Left lung (tissue), 10 donors: Measurements from ENCODE around the gene NUDT16L1. TPM values are rescaled to one million over a fixed set of nuclear protein-coding genes. Genes with fewer than 3 reads are reported as not detected.

ENCODE experiments used
- ATAC-seq: fragments of 200-7000 bp; cut with Tn5 transposase; one replicate; pipeline ENCODE4 v1.9.1; 2020; ENCODE audit warnings: moderate library complexity
- DNase-seq, 4 donors: peaks; one replicate each; pipeline ENCODE4 v3.0.0-alpha.2; 2013 to 2020
- H3K27ac ChIP-seq, 2 donors: fragments of 200-600 bp; sonication (generic) in 1 of 2; one replicate each; pipeline versions ENCODE4 v1.5.0 to v1.8.0; 2020 to 2021
- H3K27me3 ChIP-seq, 2 donors: fragments of 200-600 bp; sonication (generic) in 1 of 2; one replicate each; pipeline versions ENCODE4 v1.5.0 to v1.8.0; 2020 to 2021
- H3K36me3 ChIP-seq, 2 donors: fragments of 200-600 bp; sonication (generic) in 1 of 2; one replicate each; pipeline versions ENCODE4 v1.5.0 to v1.8.0; 2020 to 2021
- H3K4me1 ChIP-seq, 2 donors: fragments of 200-600 bp; one replicate each; pipeline ENCODE4 v1.8.0; 2021
- H3K4me3 ChIP-seq, 2 donors: fragments of 200-600 bp; sonication (generic) in 1 of 2; one replicate each; pipeline versions ENCODE4 v1.5.0 to v1.8.0; 2020 to 2021; ENCODE audit warnings: mild to moderate bottlenecking in 1 of 2
- H3K9me3 ChIP-seq, 2 donors: fragments of 200-600 bp; sonication (generic) in 1 of 2; one replicate each; pipeline versions ENCODE4 v1.5.0 to v1.8.0; 2020 to 2021
- intact Hi-C, 2 donors: fragments of 100-400 bp; cut with DNase I; formaldehyde crosslinking; loops; one replicate each; pipeline versions ENCODE4 v1.11.2 to v1.14.2; 2022
- polyA plus RNA-seq, 6 donors: library from polyadenylated mRNA; unstranded; fragments of 120-200 nt; gene quantifications; one replicate each; pipeline ENCODE4 v1.2.1, GENCODE V29; 2013; ENCODE audit not compliant: insufficient read length in 6 of 6
- total RNA-seq, 2 donors: library from RNA; stranded (reverse); fragmentation: NEBNext Ultra II Directional; extraction: Animal tissue kit (Norgen Biotek cat#: 25700); gene quantifications; one replicate each; pipeline ENCODE4 v1.2.1, GENCODE V29; 2021
- TF ChIP-seq, protein P1 (sequence below), 2 donors: fragments of 200-600 bp; sonication (generic) in 1 of 2; IDR thresholded peaks; one replicate each; pipeline versions ENCODE4 v1.5.0 to v1.8.0; 2021; ENCODE audit warnings: antibody characterized with exemption in 2 of 2
- donor health status: DM: no; HTN: yes; CAD: no.
- donor health status: DM: no; HTN: no; CAD: no.

NUDT16L1 gene
- total and polyA plus RNA-seq, 8 donors, result 26.6 to 53.1 (median 35.1) TPM

DNA sequence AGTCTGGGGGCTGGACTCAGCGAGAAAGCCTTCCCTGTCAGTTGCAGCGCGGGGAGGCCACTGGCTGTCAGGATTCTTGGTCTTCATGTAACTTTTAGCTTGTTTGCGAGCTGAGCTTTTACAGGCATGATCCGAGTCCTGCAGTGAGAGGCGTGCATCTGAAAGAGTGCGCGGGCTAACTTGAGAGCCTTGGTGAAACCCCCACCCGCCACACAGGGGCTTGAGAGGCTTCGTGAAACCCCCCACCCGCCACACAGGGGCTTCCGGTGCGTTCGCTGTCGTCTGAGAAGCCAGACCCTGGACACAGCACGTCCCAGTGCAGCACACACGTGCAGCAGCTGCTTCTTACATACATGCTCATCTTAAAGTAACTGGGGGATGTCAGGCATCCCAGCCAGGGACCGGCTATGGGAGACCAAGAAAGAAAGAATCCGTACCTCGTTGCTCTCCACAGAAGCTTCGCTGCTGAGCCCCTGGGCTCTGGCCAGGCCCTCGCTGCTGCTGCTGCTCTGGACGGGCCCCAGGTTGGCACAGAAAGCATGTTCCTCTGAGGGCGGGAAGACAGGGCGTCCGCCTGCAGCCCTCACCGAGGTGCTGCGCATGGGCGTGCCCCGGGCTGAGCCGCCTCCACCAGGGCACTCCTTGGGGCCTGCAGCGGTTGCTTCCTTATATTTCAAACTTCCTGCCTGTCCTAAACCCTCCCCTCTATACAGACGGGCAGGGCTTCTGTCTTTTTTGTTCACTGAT lies 7.8 kb downstream of the NUDT16L1 start:
- Histone ChIP-seq H3K27me3 (no peaks in the 10 kb centered on the region), H3K9me3 (no peaks in the 10 kb centered on the region), H3K4me1 (no peaks in the 10 kb centered on the region), H3K4me3 (no peak overlapping the region), H3K36me3 (peaks cover 0 to 90% of the 10 kb centered on the region in 2 donors), H3K27ac (no peak overlapping the region)
- peak in 1 of 4 donors; percentile 64 for DNase-seq
- intact Hi-C loops, result no loop called here
- ATAC-seq, result no peak
- TF ChIP-seq, protein P1, sequence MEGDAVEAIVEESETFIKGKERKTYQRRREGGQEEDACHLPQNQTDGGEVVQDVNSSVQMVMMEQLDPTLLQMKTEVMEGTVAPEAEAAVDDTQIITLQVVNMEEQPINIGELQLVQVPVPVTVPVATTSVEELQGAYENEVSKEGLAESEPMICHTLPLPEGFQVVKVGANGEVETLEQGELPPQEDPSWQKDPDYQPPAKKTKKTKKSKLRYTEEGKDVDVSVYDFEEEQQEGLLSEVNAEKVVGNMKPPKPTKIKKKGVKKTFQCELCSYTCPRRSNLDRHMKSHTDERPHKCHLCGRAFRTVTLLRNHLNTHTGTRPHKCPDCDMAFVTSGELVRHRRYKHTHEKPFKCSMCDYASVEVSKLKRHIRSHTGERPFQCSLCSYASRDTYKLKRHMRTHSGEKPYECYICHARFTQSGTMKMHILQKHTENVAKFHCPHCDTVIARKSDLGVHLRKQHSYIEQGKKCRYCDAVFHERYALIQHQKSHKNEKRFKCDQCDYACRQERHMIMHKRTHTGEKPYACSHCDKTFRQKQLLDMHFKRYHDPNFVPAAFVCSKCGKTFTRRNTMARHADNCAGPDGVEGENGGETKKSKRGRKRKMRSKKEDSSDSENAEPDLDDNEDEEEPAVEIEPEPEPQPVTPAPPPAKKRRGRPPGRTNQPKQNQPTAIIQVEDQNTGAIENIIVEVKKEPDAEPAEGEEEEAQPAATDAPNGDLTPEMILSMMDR (IDR thresholded peaks at IDR 0.05), result no peak

DNA sequence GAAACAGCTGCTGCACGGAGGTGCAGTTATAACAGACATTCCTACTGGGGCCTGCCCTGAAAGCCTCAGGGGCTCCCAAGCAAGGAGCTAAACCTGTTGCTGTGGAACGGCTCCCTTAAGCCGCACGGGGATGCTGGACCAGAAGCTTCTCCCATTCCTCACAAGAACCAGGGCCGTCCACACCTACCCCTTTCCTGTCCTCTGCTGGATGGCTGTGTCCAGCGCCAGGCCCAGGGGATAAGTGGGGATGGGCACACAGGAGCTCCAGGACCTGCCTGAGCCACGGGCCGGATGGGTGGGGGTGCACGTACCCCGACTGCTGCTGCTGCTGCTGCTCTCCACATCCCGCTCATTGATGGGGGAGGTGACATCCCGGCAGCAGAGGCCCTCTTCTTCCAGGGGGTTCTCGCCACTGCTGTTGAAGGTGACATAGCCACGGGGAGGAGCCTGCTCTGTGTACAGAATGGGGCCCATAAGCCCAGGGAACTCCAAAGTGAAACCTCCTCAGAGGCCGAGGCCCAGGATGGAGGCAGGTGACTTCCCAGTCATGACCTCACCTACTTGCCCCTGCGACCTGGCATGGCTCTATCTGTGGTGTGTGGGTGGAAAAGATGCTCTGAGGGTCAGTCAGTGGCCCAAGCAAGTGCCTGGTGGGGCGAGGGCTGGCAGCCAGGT lies 8.6 kb downstream of the NUDT16L1 start:
- intact Hi-C loops, result no loop called here
- DNase-seq (peak in 1 of 4 donors; percentile 51), ATAC-seq (no peak)
- H3K27me3 ChIP-seq, result no peaks in the 10 kb centered on the region
- H3K4me3 ChIP-seq, result no peak overlapping the region
- TF ChIP-seq, protein P1 (IDR thresholded peaks at IDR 0.05), result no peak
- H3K27ac ChIP-seq, result no peak overlapping the region
- H3K9me3 ChIP-seq, result no peaks in the 10 kb centered on the region
- H3K36me3 ChIP-seq, result peaks cover 0 to 87% of the 10 kb centered on the region in 2 donors
- no peaks in the 10 kb centered on the region for H3K4me1 ChIP-seq

DNA sequence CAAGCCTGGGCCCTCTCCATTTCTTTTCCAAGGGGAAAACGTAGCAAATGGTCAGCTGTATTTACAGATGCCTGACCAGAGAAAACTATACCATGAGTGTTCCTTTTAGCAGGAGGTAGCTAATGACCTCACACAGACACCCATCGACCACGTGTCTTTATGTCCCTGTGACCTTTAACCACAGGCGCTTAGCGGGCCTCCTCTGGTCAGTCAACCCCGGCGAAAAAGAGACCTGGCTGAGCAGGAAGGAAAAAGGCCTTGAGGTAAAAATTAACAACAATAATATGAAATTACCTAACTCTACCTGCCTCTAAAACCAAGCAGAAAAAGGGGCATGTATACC lies 9.1 kb downstream of the NUDT16L1 start:
- TF ChIP-seq, protein P1 (IDR thresholded peaks at IDR 0.05), result no peak
- peaks cover 0 to 87% of the 10 kb centered on the region in 2 donors for H3K36me3 ChIP-seq

DNA sequence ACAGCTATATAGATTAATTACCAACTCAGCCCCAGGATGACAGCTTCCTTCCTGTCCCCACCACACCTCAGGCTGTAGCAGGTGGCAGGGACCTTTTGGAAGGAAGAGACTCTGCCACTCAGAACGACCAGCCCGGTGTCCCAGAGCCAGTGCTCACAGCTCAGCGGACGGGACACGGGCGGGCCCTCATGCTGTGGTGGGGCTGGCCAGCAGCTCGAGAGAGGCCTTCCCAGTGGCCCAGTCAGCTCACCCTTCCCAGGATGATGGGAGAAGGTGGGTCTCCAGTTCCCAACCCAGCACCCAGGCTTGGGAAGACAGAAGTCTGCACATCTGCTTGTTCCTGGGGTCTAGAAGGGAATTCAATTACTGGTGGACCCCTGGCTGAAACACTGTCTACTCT lies 10.5 kb downstream of the NUDT16L1 start:
- intact Hi-C loops, result no loop called here
- peaks cover 0 to 79% of the 10 kb centered on the region in 2 donors for H3K36me3 ChIP-seq
- ATAC-seq, result no peak

More for the DNA sequence above, 9.1 kb downstream of the NUDT16L1 start:
- no peak for DNase-seq
- Histone ChIP-seq H3K4me3 (no peak overlapping the region), H3K9me3 (no peaks in the 10 kb centered on the region), H3K27ac (no peak overlapping the region), H3K4me1 (no peaks in the 10 kb centered on the region), H3K27me3 (no peaks in the 10 kb centered on the region)
- intact Hi-C loops, result no loop called here
- no peak for ATAC-seq

DNA sequence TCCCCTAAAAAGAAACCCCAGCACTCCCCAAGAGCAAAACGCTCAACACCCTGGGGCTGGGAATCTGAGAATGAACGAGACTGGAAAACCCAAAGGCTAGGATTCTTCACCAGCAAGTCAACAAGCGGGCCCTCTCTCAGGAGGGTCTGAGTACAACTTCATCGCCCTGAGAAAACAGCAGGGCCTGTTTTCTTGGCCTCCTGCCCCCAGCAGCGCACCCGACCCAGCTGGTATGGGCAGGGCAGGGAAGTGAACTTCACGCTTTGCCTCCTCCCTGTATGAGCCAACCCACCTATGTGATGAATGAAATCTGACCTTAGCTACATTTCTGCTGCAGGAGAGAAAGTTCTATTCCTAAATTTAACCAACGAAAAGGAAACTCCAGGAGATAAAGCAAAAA lies 11.1 kb downstream of the NUDT16L1 start:
- intact Hi-C loops, result no loop called here
- Histone ChIP-seq H3K27ac (no peak overlapping the region), H3K36me3 (peaks cover 0 to 73% of the 10 kb centered on the region in 2 donors), H3K4me1 (no peaks in the 10 kb centered on the region), H3K9me3 (no peaks in the 10 kb centered on the region), H3K27me3 (no peaks in the 10 kb centered on the region), H3K4me3 (no peak overlapping the region)
- TF ChIP-seq, protein P1 (IDR thresholded peaks at IDR 0.05), result no peak
- DNase-seq (peak in 1 of 4 donors; percentile 3), ATAC-seq (no peak)

More for the DNA sequence above, 10.5 kb downstream of the NUDT16L1 start:
- Histone ChIP-seq H3K27me3 (no peaks in the 10 kb centered on the region), H3K4me3 (no peak overlapping the region), H3K4me1 (no peaks in the 10 kb centered on the region), H3K9me3 (no peaks in the 10 kb centered on the region), H3K27ac (no peak overlapping the region)
- TF ChIP-seq, protein P1 (IDR thresholded peaks at IDR 0.05), result no peak
- peak in 1 of 4 donors; percentile 38 for DNase-seq
